ENCODE measurements around the gene BFSP1. TPM values are rescaled to one million over a fixed set of nuclear protein-coding genes. Genes with fewer than 3 reads are reported as not detected.

Gene BFSP1
- 1.2 TPM for total RNA-seq

GRCh38 chr20:17530716-17531664, at the start of gene BFSP1:
Gene BFSP1 (minus strand): TSS chr20:17531379. CDS start chr20:17531329, 50 bp downstream.
- peak; percentile 47 for DNase-seq (ENCODE audit: low spot score)

GRCh38 chr20:17580895-17581294, 49.7 kb upstream of the BFSP1 start:
- no peak for DNase-seq (ENCODE audit: low spot score)

- DNase-seq (ENCODE audit: low spot score) = no peak
Observed at GRCh38 chr20:17579369-17580039, 48.3 kb upstream of the BFSP1 start.

GRCh38 chr20:17576215-17576614, 45.0 kb upstream of the BFSP1 start:
- no peak for DNase-seq (ENCODE audit: low spot score)

GRCh38 chr20:17573463-17573862, 42.3 kb upstream of the BFSP1 start:
- no peak for DNase-seq (ENCODE audit: low spot score)

GRCh38 chr20:17572034-17572638, 41.0 kb upstream of the BFSP1 start:
- no peak for DNase-seq (ENCODE audit: low spot score)

GRCh38 chr20:17571153-17571527, 40.0 kb upstream of the BFSP1 start:
- no peak for DNase-seq (ENCODE audit: low spot score)

- DNase-seq (ENCODE audit: low spot score) = peak; percentile 41
Observed at GRCh38 chr20:17570347-17571152, 39.4 kb upstream of the BFSP1 start.

GRCh38 chr20:17569616-17570346, 38.6 kb upstream of the BFSP1 start, which contains the start of gene DSTN:
Gene DSTN (plus strand): TSS chr20:17570075. CDS start chr20:17570209, 134 bp downstream.
- peak; percentile 94 for DNase-seq (ENCODE audit: low spot score)

- DNase-seq (ENCODE audit: low spot score) = peak; percentile 91
Observed at GRCh38 chr20:17568972-17569521, 37.9 kb upstream of the BFSP1 start.

GRCh38 chr20:17568045-17568788, 37.0 kb upstream of the BFSP1 start:
- no peak for DNase-seq (ENCODE audit: low spot score)

- no peak for DNase-seq (ENCODE audit: low spot score)
Observed at GRCh38 chr20:17566345-17566744, 35.2 kb upstream of the BFSP1 start.

- DNase-seq (ENCODE audit: low spot score) = no peak
Observed at GRCh38 chr20:17565169-17565845, 34.1 kb upstream of the BFSP1 start.

GRCh38 chr20:17562804-17563305, 31.7 kb upstream of the BFSP1 start:
- DNase-seq (ENCODE audit: low spot score) = no peak

- DNase-seq (ENCODE audit: low spot score) = no peak
Observed at GRCh38 chr20:17560344-17561074, 29.3 kb upstream of the BFSP1 start.

GRCh38 chr20:17559338-17559737, 28.2 kb upstream of the BFSP1 start:
- no peak for DNase-seq (ENCODE audit: low spot score)

- no peak for DNase-seq (ENCODE audit: low spot score)
Observed at GRCh38 chr20:17558941-17559304, 27.7 kb upstream of the BFSP1 start.

Measured in mucosa of gallbladder (tissue), 1 donor.